RWPE2 (cell line): ENCODE data around the gene GLYATL1.

ENCODE experiments used
- ATAC-seq: fragments of 200-7000 bp; cut with Tn5 transposase; 3 replicates; pipeline ENCODE4 v1.9.1; 2021; ENCODE audit warnings: low read depth
- DNase-seq: peaks from one replicate; pipeline ENCODE4 v3.0.0-alpha.2; 2020; ENCODE audit warnings: low spot score
- H3K27ac ChIP-seq: fragments of 450-650 bp; 2 replicates; pipeline ENCODE4 v1.5.1; 2017; ENCODE audit warnings: mild to moderate bottlenecking; ENCODE audit not compliant: poor library complexity, severe bottlenecking
- H3K27me3 ChIP-seq: fragments of 250-450 bp; sonication (Bioruptor Pico); 2 replicates; pipeline ENCODE4 v1.5.1; 2021; ENCODE audit warnings: mild to moderate bottlenecking, moderate library complexity; ENCODE audit not compliant: insufficient read depth, poor library complexity, severe bottlenecking
- H3K36me3 ChIP-seq: fragments of 250-450 bp; sonication (Bioruptor Pico); 2 replicates; pipeline ENCODE4 v1.5.1; 2020; ENCODE audit warnings: low read depth, mild to moderate bottlenecking, moderate library complexity
- H3K4me1 ChIP-seq: fragments of 250-450 bp; sonication (Bioruptor Pico); 2 replicates; pipeline ENCODE4 v1.5.1; 2021; ENCODE audit warnings: mild to moderate bottlenecking, moderate library complexity; ENCODE audit not compliant: insufficient read depth, poor library complexity, severe bottlenecking
- H3K4me3 ChIP-seq: fragments of 250-450 bp; sonication (Bioruptor Pico); 2 replicates; pipeline ENCODE4 v1.5.1; 2021; ENCODE audit warnings: mild to moderate bottlenecking, moderate library complexity; ENCODE audit not compliant: severe bottlenecking
- H3K9me3 ChIP-seq: fragments of 250-450 bp; sonication (Bioruptor Pico); 2 replicates; pipeline ENCODE4 v1.5.1; 2021; ENCODE audit warnings: mild to moderate bottlenecking, moderate library complexity; ENCODE audit not compliant: severe bottlenecking
- CTCF ChIP-seq: fragments of 450-650 bp; IDR thresholded peaks from one replicate; pipeline ENCODE4 v1.5.1; 2017; ENCODE audit warnings: mild to moderate bottlenecking, moderate library complexity; ENCODE audit not compliant: poor library complexity, severe bottlenecking

Gene GLYATL1

GRCh38 chr11:58924230-58924629, 15.1 kb upstream of the GLYATL1 start:
- no peak for TF ChIP-seq CTCF
- Histone ChIP-seq H3K27me3 (no peaks in the 10 kb centered on the region), H3K9me3 (no peaks in the 10 kb centered on the region), H3K27ac (no peak overlapping the region), H3K4me1 (no peaks in the 10 kb centered on the region), H3K36me3 (no peaks in the 10 kb centered on the region), H3K4me3 (no peak overlapping the region)
- ATAC-seq (no peak), DNase-seq (no peak)

GRCh38 chr11:58926251-58926650, 13.0 kb upstream of the GLYATL1 start:
- no peak for TF ChIP-seq CTCF
- H3K4me1 ChIP-seq: no peaks in the 10 kb centered on the region
- ATAC-seq: no peak
- H3K36me3 ChIP-seq: no peaks in the 10 kb centered on the region
- DNase-seq: no peak
- H3K9me3 ChIP-seq: no peaks in the 10 kb centered on the region
- no peaks in the 10 kb centered on the region for H3K27me3 ChIP-seq
- no peak overlapping the region for H3K4me3 ChIP-seq
- no peak overlapping the region for H3K27ac ChIP-seq

GRCh38 chr11:58926695-58927094, 12.6 kb upstream of the GLYATL1 start:
- Histone ChIP-seq H3K27ac (no peak overlapping the region), H3K36me3 (no peaks in the 10 kb centered on the region), H3K27me3 (no peaks in the 10 kb centered on the region), H3K9me3 (no peaks in the 10 kb centered on the region), H3K4me3 (no peak overlapping the region), H3K4me1 (no peaks in the 10 kb centered on the region)
- DNase-seq (no peak), ATAC-seq (no peak)
- no peak for TF ChIP-seq CTCF

GRCh38 chr11:58927393-58928106, 11.7 kb upstream of the GLYATL1 start:
- no peaks in the 10 kb centered on the region for H3K4me1 ChIP-seq
- no peak overlapping the region for H3K27ac ChIP-seq
- no peak for TF ChIP-seq CTCF
- no peak overlapping the region for H3K4me3 ChIP-seq
- H3K36me3 ChIP-seq: no peaks in the 10 kb centered on the region
- H3K9me3 ChIP-seq: no peaks in the 10 kb centered on the region
- no peak for ATAC-seq
- no peaks in the 10 kb centered on the region for H3K27me3 ChIP-seq
- no peak for DNase-seq

GRCh38 chr11:58928107-58928499, 11.2 kb upstream of the GLYATL1 start:
- no peak for TF ChIP-seq CTCF
- DNase-seq: no peak
- H3K4me3 ChIP-seq: no peak overlapping the region

More at GRCh38 chr11:58928107-58928499, 11.2 kb upstream of the GLYATL1 start:
- Histone ChIP-seq H3K36me3 (no peaks in the 10 kb centered on the region), H3K27me3 (no peaks in the 10 kb centered on the region), H3K4me1 (no peaks in the 10 kb centered on the region), H3K27ac (no peak overlapping the region), H3K9me3 (no peaks in the 10 kb centered on the region)
- no peak for ATAC-seq
